GM12878 (cell line): Measurements from ENCODE around the gene OR2Y1. TPM values are rescaled to one million over a fixed set of nuclear protein-coding genes. Genes with fewer than 3 reads are reported as not detected.

Source experiments
- ATAC-seq: fragments of 200-7000 bp; cut with Tn5 transposase; 3 replicates; pipeline ENCODE4 v1.9.1; 2020; ENCODE audit warnings: mild to moderate bottlenecking, moderate library complexity
- BruUV-seq: library from RNA; stranded (reverse); fragments of 400-500 nt; replicated peaks from 2 replicates; lab custom pipeline; 2021; lab: Mats Ljungman, UMichigan
- CTCF ChIA-PET: fragments of 300-600 bp; sonication (Branson Sonifier 250); formaldehyde crosslinking; extraction: SDS; loops from one replicate; lab custom pipeline; 2021; ENCODE audit warnings: inconsistent platforms; lab: Yijun Ruan, JAX
- POLR2A ChIA-PET: fragments of 350-600 bp; formaldehyde crosslinking; extraction: SDS; loops from one replicate; lab custom pipeline; 2021; ENCODE audit warnings: inconsistent platforms; lab: Charles Lee
- RAD21 ChIA-PET: fragments of 300-600 bp; sonication (Branson Sonifier 250); formaldehyde crosslinking; loops from one replicate; lab custom pipeline; 2023; ENCODE audit warnings: antibody characterized with exemption; ENCODE audit not compliant: unreplicated experiment; lab: Charles Lee
- SMC1A ChIA-PET: fragments of 300-600 bp; sonication (Branson Sonifier 250); formaldehyde crosslinking; loops from one replicate; lab custom pipeline; 2023; ENCODE audit not compliant: unreplicated experiment, uncharacterized antibody; lab: Charles Lee
- DNase-seq: peaks from one replicate; pipeline ENCODE4 v3.0.0-alpha.2; 2011; ENCODE audit warnings: low read depth, low spot score
- FAIRE-seq: peaks from 3 replicates; lab custom pipeline; 2011; peaks lifted over from hg19 to GRCh38; lab: Jason Lieb, UNC
- H2AFZ ChIP-seq: 2 replicates; pipeline ENCODE4 v1.6.0; 2011; ENCODE audit warnings: low read depth, low read length, control low read depth; ENCODE audit not compliant: control insufficient read depth
- H3K27ac ChIP-seq: 2 replicates; pipeline ENCODE4 v1.5.1; 2011; ENCODE audit warnings: control low read depth; ENCODE audit not compliant: control insufficient read depth, insufficient read depth
- H3K27me3 ChIP-seq, 2 experiments: replicated peaks in 1 of 2; 2 replicates each; pipeline versions ENCODE4 v1.6.0 to v1.6.1; 2011; ENCODE audit warnings: low read length in 1 of 2; ENCODE audit not compliant: control insufficient read depth in 2 of 2, insufficient read depth in 2 of 2
- H3K36me3 ChIP-seq, 2 experiments: 2 replicates each; pipeline ENCODE4 v1.5.1; 2011; ENCODE audit warnings: low read length in 1 of 2; ENCODE audit not compliant: control insufficient read depth in 2 of 2, insufficient read depth in 2 of 2
- H3K4me1 ChIP-seq: 2 replicates; pipeline ENCODE4 v1.6.1; 2011; ENCODE audit warnings: mild to moderate bottlenecking, low read length, moderate library complexity, mixed read lengths; ENCODE audit not compliant: control insufficient read depth, insufficient read depth
- H3K4me2 ChIP-seq: 2 replicates; pipeline ENCODE4 v1.6.0; 2011; ENCODE audit warnings: control low read depth; ENCODE audit not compliant: control insufficient read depth, insufficient read depth
- H3K4me3 ChIP-seq: fragments of 200-600 bp; sonication (generic); 2 replicates; pipeline ENCODE4 v1.5.1; 2016
- H3K79me2 ChIP-seq: 2 replicates; pipeline ENCODE4 v1.6.0; 2011; ENCODE audit warnings: low read length; ENCODE audit not compliant: control insufficient read depth, insufficient read depth
- H3K9ac ChIP-seq: 2 replicates; pipeline ENCODE4 v1.8.0; 2011; ENCODE audit warnings: low read length, control low read depth, mixed read lengths; ENCODE audit not compliant: control insufficient read depth, insufficient read depth
- H3K9me3 ChIP-seq: replicated peaks from 3 replicates; pipeline ENCODE4 v1.5.1; 2011; ENCODE audit warnings: mild to moderate bottlenecking, low read length; ENCODE audit not compliant: control insufficient read depth, insufficient read depth
- H4K20me1 ChIP-seq: 2 replicates; pipeline ENCODE4 v1.6.0; 2011; ENCODE audit not compliant: control insufficient read depth, insufficient read depth
- BMI1 ChIP-seq: fragments of 450-650 bp; IDR thresholded peaks from 2 replicates; pipeline ENCODE4 v1.6.1; 2016; ENCODE audit warnings: mild to moderate bottlenecking, moderate library complexity, borderline replicate concordance
- CBX5 ChIP-seq: sonication (generic); IDR thresholded peaks from 2 replicates; pipeline ENCODE4 v1.6.1; 2016; ENCODE audit warnings: low read depth, moderate library complexity, mild to moderate bottlenecking, inconsistent platforms
- EZH2 ChIP-seq: IDR thresholded peaks from 2 replicates; pipeline ENCODE4 v1.6.1; 2012; ENCODE audit warnings: low read depth, mild to moderate bottlenecking, control low read depth, inconsistent platforms, low read length, borderline replicate concordance; ENCODE audit not compliant: control insufficient read depth
- GABPA ChIP-seq: IDR thresholded peaks from 2 replicates; pipeline ENCODE4 v1.6.1; 2014; ENCODE audit warnings: antibody characterized with exemption, low read depth, mild to moderate bottlenecking, inconsistent platforms
- GATAD2B ChIP-seq: fragments of 450-650 bp; conservative IDR thresholded peaks from 2 replicates; pipeline ENCODE4 v1.6.1; 2017; ENCODE audit warnings: low read depth, mild to moderate bottlenecking, moderate library complexity
- HSF1 ChIP-seq: fragments of 150-350 bp; IDR thresholded peaks from 2 replicates; pipeline ENCODE4 v1.6.1; 2014; ENCODE audit warnings: mild to moderate bottlenecking, low read depth, low read length
- NFYB ChIP-seq: IDR thresholded peaks from 2 replicates; pipeline ENCODE4 v1.6.1; 2011; ENCODE audit warnings: low read depth, mild to moderate bottlenecking, low read length, improper control_type of control experiment, moderate library complexity; ENCODE audit not compliant: insufficient read depth
- PAX8 ChIP-seq: fragments of 450-650 bp; IDR thresholded peaks from 2 replicates; pipeline ENCODE4 v1.6.1; 2017; ENCODE audit warnings: mild to moderate bottlenecking, moderate library complexity
- PML ChIP-seq: IDR thresholded peaks from 2 replicates; pipeline ENCODE4 v1.6.1; 2012; ENCODE audit warnings: low read length, inconsistent platforms
- POLR2AphosphoS2 ChIP-seq: IDR thresholded peaks from 2 replicates; pipeline ENCODE4 v1.6.1; 2011; ENCODE audit warnings: low read depth, mild to moderate bottlenecking, low read length, improper control_type of control experiment, moderate library complexity
- SMC3 ChIP-seq: IDR thresholded peaks from 2 replicates; pipeline ENCODE4 v1.6.1; 2011; ENCODE audit warnings: low read length, improper control_type of control experiment, borderline replicate concordance
- SREBF1 ChIP-seq: IDR thresholded peaks from 2 replicates; pipeline ENCODE4 v1.6.1; 2012; ENCODE audit warnings: mild to moderate bottlenecking, low read length
- STAT1 ChIP-seq: fragments of 450-650 bp; conservative IDR thresholded peaks from 2 replicates; pipeline ENCODE4 v1.6.1; 2014; ENCODE audit warnings: antibody characterized with exemption, mild to moderate bottlenecking
- TCF12 ChIP-seq: IDR thresholded peaks from 2 replicates; pipeline ENCODE4 v1.6.1; 2011; ENCODE audit warnings: low read depth, mild to moderate bottlenecking, low read length
- YBX1 ChIP-seq: fragments of 450-650 bp; IDR thresholded peaks from 2 replicates; pipeline ENCODE4 v1.6.1; 2016; ENCODE audit warnings: antibody characterized with exemption
- ZBTB4 ChIP-seq: fragments of 450-650 bp; formaldehyde crosslinking; IDR thresholded peaks from 2 replicates; pipeline ENCODE4 v1.4.0; 2022; ENCODE audit warnings: mild to moderate bottlenecking, moderate library complexity
- WGBS: methylation state at CpG from one replicate; pipeline ENCODE4 v1.1.6; 2016; ENCODE audit warnings: low lambda C conversion rate; ENCODE audit not compliant: insufficient replicate concordance, insufficient coverage; ENCODE audit errors: missing lambda C conversion rate; 5-methylcytosine and 5-hydroxymethylcytosine counted together
- in situ Hi-C: fragments of 300-500 bp; cut with MboI; formaldehyde crosslinking; loops from 9 replicates; pipeline ENCODE4 v1.14.3; 2018; ENCODE audit warnings: mixed read lengths
- intact Hi-C: fragments of 100-400 bp; cut with micrococcal nuclease; formaldehyde crosslinking; loops from one replicate; pipeline ENCODE4 v1.14.2; 2022; ENCODE audit not compliant: unreplicated experiment
- polyA plus RNA-seq, 11 experiments: library from polyadenylated mRNA; depleted of rRNA in 4 of 11; unstranded in 6 of 11; stranded (reverse) in 5 of 11; fragments of >200 nt; fragmentation: Nextera tagmentation in 4 of 11; fragmentation: Illumina TruSeq in 1 of 11; extraction: Ambion mirVana in 4 of 11; extraction: Trizol in 1 of 11; gene quantifications; 1 replicate in 1 of 11; 2 replicates in 10 of 11; pipeline versions ENCODE4 v1.2.1 to v1.2.3, GENCODE V29; 2011 to 2016; ENCODE audit warnings: inconsistent platforms in 2 of 11, missing spikeins in 2 of 11, low read depth in 1 of 11
- total RNA-seq, 4 experiments: library from RNA; depleted of rRNA in 3 of 4; stranded (reverse); fragments of >200 nt in 3 of 4; fragmentation: Illumina TruSeq in 1 of 4; extraction: Trizol in 1 of 4; gene quantifications; 2 replicates each; pipeline versions ENCODE4 v1.2.1 to v1.2.3, GENCODE V29; 2013 to 2021
- TF ChIP-seq, protein P1 (sequence below): fragments of 450-650 bp; IDR thresholded peaks from 2 replicates; pipeline ENCODE4 v1.6.1; 2017; ENCODE audit warnings: low read depth, mild to moderate bottlenecking, moderate library complexity
- TF ChIP-seq, protein P2 (sequence below): IDR thresholded peaks from 2 replicates; pipeline ENCODE4 v1.6.1; 2011; ENCODE audit warnings: borderline replicate concordance, low read depth, mild to moderate bottlenecking, moderate library complexity, mixed read lengths, low read length; ENCODE audit not compliant: insufficient read depth; ENCODE audit errors: extremely low read length

Gene OR2Y1
- total and polyA plus RNA-seq, 10 of the 15 experiments (the other 5 are each of a cell fraction or from before 2014, with no cell fraction given), result not detected

DNA sequence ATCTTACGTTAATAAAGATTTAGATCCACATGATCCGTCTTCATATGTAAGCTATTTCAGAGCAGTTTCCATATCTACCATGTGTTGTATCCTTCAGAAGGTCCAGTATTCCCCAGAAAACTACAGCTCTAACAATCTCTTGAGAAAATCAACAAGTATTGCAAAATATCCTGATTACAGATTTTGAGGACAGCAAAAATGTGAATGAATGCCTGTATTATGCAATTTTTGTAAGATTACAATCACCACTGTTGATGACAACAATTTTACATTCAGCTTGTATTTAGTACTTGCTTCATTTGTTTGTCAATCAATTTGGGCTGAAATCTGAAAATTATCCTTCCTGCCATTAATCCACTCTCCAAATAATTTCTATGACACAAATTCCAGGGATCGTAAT, 47.4 kb downstream of the OR2Y1 start (continued):
- TF ChIP-seq STAT1 (no peak), SMC3 (no peak)
- TF ChIP-seq, protein P1, sequence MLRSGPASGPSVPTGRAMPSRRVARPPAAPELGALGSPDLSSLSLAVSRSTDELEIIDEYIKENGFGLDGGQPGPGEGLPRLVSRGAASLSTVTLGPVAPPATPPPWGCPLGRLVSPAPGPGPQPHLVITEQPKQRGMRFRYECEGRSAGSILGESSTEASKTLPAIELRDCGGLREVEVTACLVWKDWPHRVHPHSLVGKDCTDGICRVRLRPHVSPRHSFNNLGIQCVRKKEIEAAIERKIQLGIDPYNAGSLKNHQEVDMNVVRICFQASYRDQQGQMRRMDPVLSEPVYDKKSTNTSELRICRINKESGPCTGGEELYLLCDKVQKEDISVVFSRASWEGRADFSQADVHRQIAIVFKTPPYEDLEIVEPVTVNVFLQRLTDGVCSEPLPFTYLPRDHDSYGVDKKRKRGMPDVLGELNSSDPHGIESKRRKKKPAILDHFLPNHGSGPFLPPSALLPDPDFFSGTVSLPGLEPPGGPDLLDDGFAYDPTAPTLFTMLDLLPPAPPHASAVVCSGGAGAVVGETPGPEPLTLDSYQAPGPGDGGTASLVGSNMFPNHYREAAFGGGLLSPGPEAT, result no peak
- TF ChIP-seq, all 136 proteins: peak for 0

DNA sequence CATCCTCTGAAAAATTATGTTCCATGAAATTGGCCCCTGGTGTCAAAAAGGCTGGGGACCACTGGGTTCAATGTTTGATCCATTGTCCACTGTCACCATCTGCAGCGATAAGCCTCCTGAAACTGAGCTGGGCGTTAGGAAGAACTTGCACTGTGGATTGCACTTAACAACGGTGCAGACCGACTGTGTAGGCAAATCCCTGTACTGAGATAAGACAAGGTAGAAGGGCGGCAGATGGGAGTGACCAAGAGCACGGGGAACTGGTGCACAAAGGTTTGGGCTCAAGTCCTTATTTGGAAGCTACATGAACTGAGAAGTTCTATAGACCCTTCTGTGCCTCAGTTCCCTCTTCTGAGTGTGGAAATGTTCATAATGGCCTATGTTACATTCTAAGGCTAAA, 48.8 kb downstream of the OR2Y1 start:
- no peak for FAIRE-seq
- Histone ChIP-seq H3K9ac (no peak overlapping the region), H3K9me3 (no peaks in the 10 kb centered on the region), H3K27me3 (no peaks in the 10 kb centered on the region; a peak in 1 of 4 replicates), H3K79me2 (no peaks in the 10 kb centered on the region), H3K27ac (no peak overlapping the region), H4K20me1 (no peaks in the 10 kb centered on the region), H3K4me3 (no peak overlapping the region), H3K4me1 (no peaks in the 10 kb centered on the region), H3K36me3 (no peaks in the 10 kb centered on the region), H3K4me2 (no peak overlapping the region), H2AFZ (no peak overlapping the region)
- in situ Hi-C loops (no loop called here), intact Hi-C loops (no loop called here)
- SMC1A ChIA-PET, result no interaction called here
- POLR2A ChIA-PET, result no interaction called here
- CTCF ChIA-PET, result interaction anchor here (1.3 kb wide), 1 partner anchor 27 kb away, joined by 3 read pairs; no protein-coding TSS in a partner anchor
- no peak for DNase-seq
- RAD21 ChIA-PET, result no interaction called here
- no TSS peak for BruUV-seq
- WGBS, result 29% methylated on average over 6 of the region's 6 CpGs
- ATAC-seq, result no peak
- TF ChIP-seq, protein P2, sequence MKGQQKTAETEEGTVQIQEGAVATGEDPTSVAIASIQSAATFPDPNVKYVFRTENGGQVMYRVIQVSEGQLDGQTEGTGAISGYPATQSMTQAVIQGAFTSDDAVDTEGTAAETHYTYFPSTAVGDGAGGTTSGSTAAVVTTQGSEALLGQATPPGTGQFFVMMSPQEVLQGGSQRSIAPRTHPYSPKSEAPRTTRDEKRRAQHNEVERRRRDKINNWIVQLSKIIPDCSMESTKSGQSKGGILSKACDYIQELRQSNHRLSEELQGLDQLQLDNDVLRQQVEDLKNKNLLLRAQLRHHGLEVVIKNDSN, result no peak
- TF ChIP-seq PML (no peak), GATAD2B (no peak), BMI1 (no peak), GABPA (no peak), PAX8 (no peak), NFYB (no peak), EZH2 (no peak), HSF1 (no peak), ZBTB4 (CRISPR knock-in tag) (no peak), TCF12 (no peak), SREBF1 (no peak), YBX1 (no peak), CBX5 (no peak), POLR2AphosphoS2 (no peak)
